ENCODE measurements around the gene NXN.
A peak's percentile ranks its signal among the peaks of the same experiment; 100 is the strongest.
"Not testable (repeated sequence)": the region's sequence is repeated elsewhere in the genome, so short reads cannot be mapped to it uniquely, and the experiment has no call there.

The NXN gene

GRCh38 chr17:773467-774312 lies 205.9 kb downstream of the NXN start:
- DNase-seq (ENCODE audit: low spot score), result no peak

GRCh38 chr17:773016-773415 lies 206.6 kb downstream of the NXN start:
- DNase-seq (ENCODE audit: low spot score), result no peak

DNA sequence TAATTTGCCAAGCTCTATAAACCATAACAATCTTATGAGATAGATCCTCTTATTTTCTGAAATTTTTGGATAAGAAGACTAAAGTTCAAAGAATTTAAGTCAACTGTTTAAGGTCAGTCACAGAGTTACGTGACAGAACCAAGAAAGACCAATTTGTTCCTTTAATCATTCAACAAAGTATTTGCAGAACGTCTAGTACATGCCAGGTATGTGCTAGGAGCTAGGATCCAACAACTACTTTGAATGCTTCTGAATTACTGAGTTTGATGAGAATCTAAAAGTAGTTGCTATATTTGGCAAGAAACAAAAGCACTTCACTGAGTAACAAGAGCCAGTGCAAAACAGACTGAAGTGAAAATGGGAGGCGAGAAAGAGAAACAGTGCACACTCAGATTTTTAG lies 212.5 kb downstream of the NXN start:
- no peak for DNase-seq (ENCODE audit: low spot score)

GRCh38 chr17:760371-760770 lies 219.2 kb downstream of the NXN start:
- no peak for DNase-seq (ENCODE audit: low spot score)

DNA sequence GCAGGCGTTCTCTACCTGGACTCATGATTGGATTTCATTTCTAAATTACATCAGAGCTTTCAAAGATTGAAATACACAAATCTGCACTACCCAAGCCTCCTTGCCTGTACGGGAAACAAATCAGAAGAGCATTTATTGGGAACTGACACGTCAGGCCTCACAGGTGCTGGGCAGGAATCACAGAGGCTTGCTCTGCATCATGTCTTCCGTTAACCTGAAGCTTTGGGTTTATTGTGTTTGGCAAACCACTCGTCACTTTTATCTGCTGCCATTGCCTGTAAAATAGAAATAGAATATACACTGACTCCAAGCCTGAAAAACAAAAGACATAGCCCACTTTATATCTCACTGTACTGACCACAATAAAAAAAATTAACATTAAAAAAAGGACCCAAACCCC lies 219.6 kb downstream of the NXN start:
- DNase-seq (ENCODE audit: low spot score), result no peak

DNA sequence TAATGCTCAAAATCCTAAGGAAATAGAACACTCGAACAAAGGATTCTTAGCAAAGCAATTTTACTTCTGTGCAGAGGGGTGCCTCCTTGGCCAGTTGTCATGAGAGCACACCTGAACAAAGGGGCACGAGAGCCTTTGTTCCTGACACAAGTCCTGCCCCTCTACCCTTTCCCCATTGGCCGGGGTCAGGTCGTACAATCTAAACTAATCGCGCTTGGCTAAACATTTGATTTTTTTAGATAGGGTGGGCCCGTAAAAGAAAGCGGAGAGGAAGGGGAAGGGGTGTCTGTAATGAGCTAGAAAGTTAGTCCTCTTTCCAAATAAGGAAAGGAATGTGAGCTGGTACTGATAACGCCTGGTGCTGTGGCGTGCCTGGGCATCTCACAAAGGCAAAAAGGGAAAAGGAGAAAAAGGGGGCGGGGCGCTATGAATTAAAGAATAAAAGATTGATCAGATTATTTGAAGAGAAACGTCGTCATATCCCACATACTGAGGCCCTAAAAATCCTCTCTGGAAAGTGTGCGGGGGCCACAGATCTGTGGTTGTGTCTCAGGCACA lies 223.5 kb downstream of the NXN start:
- not testable (repeated sequence) for DNase-seq (ENCODE audit: low spot score)

- DNase-seq (ENCODE audit: low spot score), result not testable (repeated sequence)
Observed at GRCh38 chr17:755319-755961, 224.1 kb downstream of the NXN start.

DNA sequence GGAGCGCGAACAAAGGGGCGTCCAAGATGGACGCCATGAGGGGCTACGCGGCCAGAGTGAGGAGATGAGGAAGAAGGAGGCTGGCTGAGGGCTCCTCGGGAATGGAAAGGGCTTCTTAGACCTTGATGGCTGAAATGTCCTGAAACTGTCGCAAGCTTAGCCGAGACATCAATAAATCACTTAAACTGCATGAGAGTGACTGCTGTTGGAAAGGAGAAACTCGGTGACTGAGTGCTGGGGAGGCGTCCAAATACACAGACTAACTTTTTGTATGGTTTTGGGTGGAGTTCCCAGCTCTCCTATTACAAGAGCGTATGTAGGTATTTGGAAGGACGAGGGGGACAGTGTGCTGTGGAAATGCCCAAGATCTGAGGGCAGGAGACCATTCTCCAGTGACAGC lies 226.2 kb downstream of the NXN start:
- no peak for DNase-seq (ENCODE audit: low spot score)

- DNase-seq (ENCODE audit: low spot score), result peak; percentile 23
Observed at GRCh38 chr17:752620-753219, 226.9 kb downstream of the NXN start.

- DNase-seq (ENCODE audit: low spot score), result peak; percentile 90
Observed at GRCh38 chr17:752002-752619, 227.5 kb downstream of the NXN start, which contains the start of gene GEMIN4. Gene GEMIN4, minus strand, starts transcription at chr17:752264. Its CDS starts 122 bp downstream, at chr17:752142.

DNA sequence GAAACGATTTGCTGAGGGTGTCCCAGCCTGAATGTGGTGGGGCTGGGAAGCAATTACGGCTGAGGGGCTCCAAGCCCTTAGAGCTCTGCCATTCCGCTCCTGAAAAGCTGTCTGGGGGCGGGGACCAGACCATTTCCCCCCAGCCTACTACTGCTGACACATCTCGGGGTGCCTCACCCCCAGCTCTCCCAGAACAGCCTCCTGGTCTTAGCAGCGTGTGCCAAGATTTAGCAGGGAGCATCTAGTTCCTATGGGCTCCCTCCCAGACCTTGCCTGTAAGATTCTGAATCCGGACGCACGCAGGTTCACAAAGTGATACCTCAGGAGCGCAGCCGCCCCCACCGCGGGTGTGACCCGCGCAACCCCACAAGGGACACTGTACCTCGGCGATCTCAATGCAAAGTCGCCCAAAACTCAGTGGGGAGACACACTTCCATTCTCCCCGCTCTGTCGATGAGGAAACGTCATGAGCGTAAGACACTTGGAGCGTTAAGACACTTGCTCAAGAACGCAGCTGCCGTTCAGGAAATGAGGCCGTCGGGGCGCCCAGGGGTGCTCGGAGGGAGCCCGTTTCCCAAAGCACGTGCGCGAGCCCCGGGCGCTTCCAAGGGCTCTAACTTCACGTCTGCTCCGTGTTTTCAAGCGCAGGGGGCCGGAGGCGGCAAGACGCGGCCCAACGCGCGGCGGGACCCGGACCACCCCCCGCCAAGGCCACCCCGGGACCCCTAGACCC lies 228.1 kb downstream of the NXN start:
- DNase-seq (ENCODE audit: low spot score), result peak; percentile 9

DNA sequence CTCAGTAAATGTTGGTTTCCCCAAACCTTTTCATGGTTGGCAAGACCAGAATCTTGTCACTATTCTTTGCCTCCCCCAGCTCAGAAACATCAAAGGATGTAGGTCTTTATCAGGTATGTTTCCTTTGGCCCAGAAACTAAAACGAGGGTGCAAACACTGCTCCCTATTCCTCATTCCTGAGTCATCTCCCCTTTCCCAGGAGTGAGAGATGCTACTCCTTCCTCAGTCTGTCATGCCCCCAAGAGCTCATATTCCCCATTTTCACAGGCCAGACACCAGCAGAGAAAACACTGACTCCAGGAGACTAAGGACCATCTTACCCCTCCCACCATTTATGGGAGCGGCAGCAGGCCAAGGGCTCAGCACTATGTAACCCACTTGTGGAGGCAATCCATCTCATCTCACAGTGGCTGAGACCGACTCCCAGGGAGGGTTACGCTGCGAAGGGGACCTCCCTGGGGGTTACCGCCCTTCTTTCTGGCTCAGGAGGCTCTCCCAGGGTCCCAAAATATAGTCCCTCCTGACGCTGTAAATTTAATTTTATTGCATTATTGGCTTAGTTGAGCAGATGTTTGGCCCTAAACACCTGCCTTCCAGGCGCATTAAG lies 229.0 kb downstream of the NXN start:
- DNase-seq (ENCODE audit: low spot score), result no peak

DNA sequence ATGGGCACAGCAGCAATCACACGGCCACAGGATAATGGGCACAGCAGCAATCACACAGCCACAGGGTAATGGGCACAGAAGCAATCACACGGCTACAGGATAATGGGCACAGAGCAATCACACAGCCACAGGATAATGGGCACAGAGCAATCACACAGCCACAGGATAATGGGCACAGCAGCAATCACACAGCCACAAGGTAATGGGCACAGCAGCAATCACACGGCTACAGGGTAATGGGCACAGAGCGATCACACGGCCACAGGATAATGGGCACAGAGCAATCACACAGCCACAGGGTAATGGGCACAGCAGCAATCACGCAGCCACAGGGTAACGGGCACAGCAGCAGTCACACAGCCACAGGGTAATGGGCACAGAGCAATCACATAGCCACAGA lies 230.2 kb downstream of the NXN start:
- DNase-seq (ENCODE audit: low spot score), result not testable (repeated sequence)
